Lower lobe of right lung (tissue), 2 donors: ENCODE data around the gene CSNK1D. TPM values are rescaled to one million over a fixed set of nuclear protein-coding genes. Genes with fewer than 3 reads are reported as not detected.

Experiments used
- ATAC-seq, 2 donors: fragments of 200-7000 bp; cut with Tn5 transposase; one replicate each; pipeline ENCODE4 v1.9.1; 2020 to 2022; ENCODE audit warnings: mild to moderate bottlenecking in 2 of 2, moderate library complexity in 2 of 2
- DNase-seq: peaks from one replicate; pipeline ENCODE4 v3.0.0-alpha.2; 2020
- H3K27ac ChIP-seq: fragments of 200-600 bp; one replicate; pipeline ENCODE4 v1.8.0; 2022
- H3K27me3 ChIP-seq: fragments of 200-600 bp; one replicate; pipeline ENCODE4 v1.8.0; 2022; ENCODE audit warnings: low read depth
- H3K36me3 ChIP-seq: fragments of 200-600 bp; one replicate; pipeline ENCODE4 v1.8.0; 2022; ENCODE audit warnings: mild to moderate bottlenecking
- H3K4me1 ChIP-seq: fragments of 200-600 bp; one replicate; pipeline ENCODE4 v1.8.0; 2022
- H3K4me3 ChIP-seq: fragments of 200-600 bp; one replicate; pipeline ENCODE4 v1.8.0; 2022; ENCODE audit warnings: mild to moderate bottlenecking
- H3K9me3 ChIP-seq: fragments of 200-600 bp; one replicate; pipeline ENCODE4 v1.8.0; 2022
- CTCF ChIP-seq: fragments of 200-600 bp; IDR thresholded peaks from one replicate; pipeline ENCODE4 v1.8.0; 2022; ENCODE audit warnings: antibody characterized with exemption, mild to moderate bottlenecking
- intact Hi-C: fragments of 100-400 bp; cut with DNase I; formaldehyde crosslinking; loops from one replicate; pipeline ENCODE4 v1.11.0; 2022
- total RNA-seq: library from RNA; stranded (reverse); fragmentation: NEBNext Ultra II Directional; extraction: Animal tissue kit (Norgen Biotek cat#: 25700); gene quantifications from one replicate; pipeline ENCODE4 v1.2.1, GENCODE V29; 2021
- donor health status: DM: no; HTN: yes; CAD: no; lungs with severe emphysema.

CSNK1D gene
- total RNA-seq, 1 donor from 2014 or later = 146 TPM

- Histone ChIP-seq H3K36me3 (peaks cover 79% of the 10 kb centered on the region), H3K27ac (no peak overlapping the region), H3K9me3 (no peaks in the 10 kb centered on the region), H3K4me3 (no peak overlapping the region), H3K4me1 (peaks cover 69% of the 10 kb centered on the region), H3K27me3 (no peaks in the 10 kb centered on the region)
- TF ChIP-seq CTCF = no peak
- DNase-seq = peak; percentile 40
- ATAC-seq = no peak
- intact Hi-C loops = no loop called here
Observed at GRCh38 chr17:82243648-82244412, 29.7 kb downstream of the CSNK1D start.

- H3K27ac ChIP-seq = peak overlapping the region; percentile 82
- H3K36me3 ChIP-seq = peaks cover 73% of the 10 kb centered on the region
- peak overlapping the region; percentile 6 for H3K4me3 ChIP-seq
- intact Hi-C loops = no loop called here
- H3K4me1 ChIP-seq = peaks cover 76% of the 10 kb centered on the region
- peak; percentile 86 for DNase-seq
- H3K27me3 ChIP-seq = no peaks in the 10 kb centered on the region
- no peaks in the 10 kb centered on the region for H3K9me3 ChIP-seq
- TF ChIP-seq CTCF = no peak
- peak; percentile 42 to 47 for ATAC-seq
Observed at GRCh38 chr17:82242977-82243647, 30.4 kb downstream of the CSNK1D start.

- intact Hi-C loops = no loop called here
- H3K4me1 ChIP-seq = peaks cover 78% of the 10 kb centered on the region
- ATAC-seq (no peak), DNase-seq (peak; percentile 60)
- H3K36me3 ChIP-seq = peaks cover 73% of the 10 kb centered on the region
- H3K9me3 ChIP-seq = no peaks in the 10 kb centered on the region
- H3K4me3 ChIP-seq = peak overlapping the region; percentile 6
- H3K27ac ChIP-seq = peak overlapping the region; percentile 82
- no peak for TF ChIP-seq CTCF
- no peaks in the 10 kb centered on the region for H3K27me3 ChIP-seq
Observed at GRCh38 chr17:82242698-82242976, 30.9 kb downstream of the CSNK1D start.

- no peak for TF ChIP-seq CTCF
- intact Hi-C loops = no loop called here
- Histone ChIP-seq H3K27ac (peak overlapping the region; percentile 82), H3K27me3 (no peaks in the 10 kb centered on the region), H3K4me1 (peaks cover 78% of the 10 kb centered on the region), H3K36me3 (peaks cover 73% of the 10 kb centered on the region), H3K4me3 (peak overlapping the region; percentile 6), H3K9me3 (no peaks in the 10 kb centered on the region)
- ATAC-seq = peak; percentile 50 to 53
- no peak for DNase-seq
Observed at GRCh38 chr17:82241926-82242697, 31.4 kb downstream of the CSNK1D start.

- intact Hi-C loops = no loop called here
- Histone ChIP-seq H3K27me3 (no peaks in the 10 kb centered on the region), H3K4me1 (peaks cover 76% of the 10 kb centered on the region), H3K4me3 (peak overlapping the region; percentile 19), H3K36me3 (peaks cover 73% of the 10 kb centered on the region), H3K9me3 (no peaks in the 10 kb centered on the region), H3K27ac (peak overlapping the region; percentile 82)
- no peak for TF ChIP-seq CTCF
- ATAC-seq = peak; percentile 33 to 63
- DNase-seq = peak; percentile 91
Observed at GRCh38 chr17:82241183-82241925, 32.1 kb downstream of the CSNK1D start.
